CD4-positive, alpha-beta T cell (primary cell): ENCODE results near the gene LAG3. TPM values are rescaled to one million over a fixed set of nuclear protein-coding genes. Genes with fewer than 3 reads are reported as not detected.
A peak's percentile ranks its signal among the peaks of the same experiment; 100 is the strongest.

Experiments used
- ATAC-seq: fragments of 200-7000 bp; cut with Tn5 transposase; one replicate; pipeline ENCODE4 v1.10.0; 2022; ENCODE audit warnings: mild to moderate bottlenecking; ENCODE audit not compliant: poor library complexity
- CTCF ChIA-PET: fragments of 350-600 bp; sonication (Branson Sonifier 250); formaldehyde crosslinking; loops from one replicate; lab custom pipeline; 2021; ENCODE audit warnings: antibody characterized with exemption, inconsistent platforms; lab: Charles Lee
- POLR2A ChIA-PET: fragments of 350-600 bp; sonication (Branson Sonifier 250); formaldehyde crosslinking; loops from one replicate; lab custom pipeline; 2021; ENCODE audit warnings: antibody characterized with exemption, inconsistent platforms; lab: Charles Lee
- DNase-seq, 14 experiments: peaks; one replicate each; pipeline ENCODE4 v3.0.0-alpha.2; 2013 to 2020; ENCODE audit warnings: mixed read lengths in 2 of 14
- H3K27ac ChIP-seq, 2 donors: one replicate each; pipeline versions ENCODE4 v1.5.1 to v1.7.0; 2013; ENCODE audit warnings: low read length in 2 of 2, low read depth in 1 of 2, mild to moderate bottlenecking in 1 of 2
- H3K27me3 ChIP-seq, 2 experiments: 1 replicate in 1 of 2; 2 replicates in 1 of 2; pipeline versions ENCODE4 v1.6.1 to v1.7.0; 2013; ENCODE audit warnings: low read length in 2 of 2, control low read depth in 1 of 2, mild to moderate bottlenecking in 1 of 2, moderate library complexity in 1 of 2; ENCODE audit not compliant: insufficient read depth in 2 of 2, control insufficient read depth in 1 of 2
- H3K36me3 ChIP-seq: one replicate; pipeline ENCODE4 v1.6.1; 2013; ENCODE audit warnings: low read length, control low read depth; ENCODE audit not compliant: insufficient read depth
- H3K4me1 ChIP-seq: one replicate; pipeline ENCODE4 v1.6.1; 2013; ENCODE audit warnings: low read length, control low read depth; ENCODE audit not compliant: insufficient read depth
- H3K4me3 ChIP-seq: one replicate; pipeline ENCODE4 v1.5.1; 2013; ENCODE audit warnings: mild to moderate bottlenecking, low read length, moderate library complexity
- H3K9me3 ChIP-seq, 2 experiments: 1 replicate in 1 of 2; 2 replicates in 1 of 2; pipeline versions ENCODE4 v1.6.1 to v1.7.0; 2013; ENCODE audit warnings: low read length in 2 of 2, mild to moderate bottlenecking in 2 of 2, control low read depth in 1 of 2, moderate library complexity in 1 of 2; ENCODE audit not compliant: control insufficient read depth in 1 of 2, insufficient read depth in 1 of 2
- H3K27ac Mint-ChIP-seq: one replicate; pipeline ENCODE4 v1.8.0; 2020; ENCODE audit warnings: mixed read lengths
- H3K27me3 Mint-ChIP-seq: one replicate; pipeline ENCODE4 v1.8.0; 2021; ENCODE audit warnings: mixed read lengths
- H3K36me3 Mint-ChIP-seq: one replicate; pipeline ENCODE4 v1.8.0; 2021; ENCODE audit warnings: low read depth, mixed read lengths
- H3K4me1 Mint-ChIP-seq: one replicate; pipeline ENCODE4 v1.8.0; 2021; ENCODE audit warnings: low read depth, mixed read lengths
- H3K4me3 Mint-ChIP-seq: one replicate; pipeline ENCODE4 v1.8.0; 2020; ENCODE audit warnings: mild to moderate bottlenecking, mixed read lengths
- H3K9me3 Mint-ChIP-seq: one replicate; pipeline ENCODE4 v1.8.0; 2020; ENCODE audit warnings: mixed read lengths
- intact Hi-C, 2 experiments: fragments of 100-400 bp; cut with DNase I in 1 of 2; cut with micrococcal nuclease in 1 of 2; formaldehyde crosslinking; loops; one replicate each; pipeline versions ENCODE4 v1.15.1 to v1.9.0; 2023 to 2025; cut with DNase I, micrococcal nuclease
- total RNA-seq, 174 experiments: library from RNA in 2 of 174; stranded (reverse) in 2 of 174; gene quantifications; one replicate each; pipeline ENCODE4 v1.2.3 and lab custom pipeline; 2021 to 2026
- TF ChIP-seq, protein P1 (sequence below): fragments of 200-600 bp; IDR thresholded peaks from one replicate; pipeline ENCODE4 v1.8.0; 2022; ENCODE audit warnings: antibody characterized with exemption, mild to moderate bottlenecking

Gene LAG3
- total RNA-seq, 2 experiments from 2014 or later, result 0.82 to 1.4 TPM

DNA sequence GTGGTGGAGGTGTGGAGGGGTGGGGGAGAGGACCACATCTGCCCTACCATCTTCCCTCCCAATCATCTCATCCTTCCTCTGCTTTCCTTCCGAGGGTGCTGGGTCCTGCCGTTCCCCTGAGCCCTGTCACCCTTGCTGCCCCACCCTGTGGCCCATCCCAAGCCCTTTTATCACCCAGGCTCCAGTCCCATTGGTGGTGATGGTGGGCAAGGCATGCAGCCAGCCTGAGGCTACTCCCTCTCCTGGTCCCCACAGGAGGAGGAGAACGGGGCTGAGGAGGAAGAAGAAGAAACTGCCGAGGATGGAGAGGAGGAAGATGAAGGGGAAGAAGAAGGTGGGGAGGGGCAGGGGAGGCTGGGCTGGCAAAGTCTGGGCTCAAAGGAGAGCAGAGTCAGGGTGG, 2.7 kb upstream of the LAG3 start:
- no peak overlapping the region for H3K27ac ChIP-seq
- no peaks in the 10 kb centered on the region for H3K9me3 ChIP-seq
- H3K4me1 ChIP-seq, result peaks cover 64% of the 10 kb centered on the region
- TF ChIP-seq, protein P1, sequence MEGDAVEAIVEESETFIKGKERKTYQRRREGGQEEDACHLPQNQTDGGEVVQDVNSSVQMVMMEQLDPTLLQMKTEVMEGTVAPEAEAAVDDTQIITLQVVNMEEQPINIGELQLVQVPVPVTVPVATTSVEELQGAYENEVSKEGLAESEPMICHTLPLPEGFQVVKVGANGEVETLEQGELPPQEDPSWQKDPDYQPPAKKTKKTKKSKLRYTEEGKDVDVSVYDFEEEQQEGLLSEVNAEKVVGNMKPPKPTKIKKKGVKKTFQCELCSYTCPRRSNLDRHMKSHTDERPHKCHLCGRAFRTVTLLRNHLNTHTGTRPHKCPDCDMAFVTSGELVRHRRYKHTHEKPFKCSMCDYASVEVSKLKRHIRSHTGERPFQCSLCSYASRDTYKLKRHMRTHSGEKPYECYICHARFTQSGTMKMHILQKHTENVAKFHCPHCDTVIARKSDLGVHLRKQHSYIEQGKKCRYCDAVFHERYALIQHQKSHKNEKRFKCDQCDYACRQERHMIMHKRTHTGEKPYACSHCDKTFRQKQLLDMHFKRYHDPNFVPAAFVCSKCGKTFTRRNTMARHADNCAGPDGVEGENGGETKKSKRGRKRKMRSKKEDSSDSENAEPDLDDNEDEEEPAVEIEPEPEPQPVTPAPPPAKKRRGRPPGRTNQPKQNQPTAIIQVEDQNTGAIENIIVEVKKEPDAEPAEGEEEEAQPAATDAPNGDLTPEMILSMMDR, result no peak
- H3K36me3 Mint-ChIP-seq, result no peaks in the 10 kb centered on the region
- peaks cover 30 to 43% of the 10 kb centered on the region in 2 experiments for H3K27me3 ChIP-seq
- no peak for DNase-seq
- intact Hi-C loops, result no loop called here
- H3K4me3 Mint-ChIP-seq, result no peak overlapping the region
- ChIA-PET POLR2A (interaction anchor here (1.5 to 1.6 kb wide), 2 partner anchors 16 to 20 kb away, joined by 3 to 6 read pairs; partner anchors contain the start of genes CD4 and MLF2), CTCF (no interaction called here)
- peaks cover 70% of the 10 kb centered on the region for H3K27me3 Mint-ChIP-seq
- peaks cover 64% of the 10 kb centered on the region for H3K4me1 Mint-ChIP-seq
- H3K27ac Mint-ChIP-seq, result no peak overlapping the region
- H3K36me3 ChIP-seq, result no peaks in the 10 kb centered on the region
- no peaks in the 10 kb centered on the region for H3K9me3 Mint-ChIP-seq
- ATAC-seq, result no peak
- H3K4me3 ChIP-seq, result no peak overlapping the region

GRCh38 chr12:6770094-6770493, 2.2 kb upstream of the LAG3 start:
- H3K4me3 Mint-ChIP-seq, result no peak overlapping the region
- peaks cover 27 to 42% of the 10 kb centered on the region in 2 experiments for H3K27me3 ChIP-seq
- H3K36me3 Mint-ChIP-seq, result no peaks in the 10 kb centered on the region
- CTCF ChIA-PET, result no interaction called here
- H3K9me3 ChIP-seq, result no peaks in the 10 kb centered on the region
- intact Hi-C loops, result no loop called here
- TF ChIP-seq, protein P1, result no peak
- peaks cover 70% of the 10 kb centered on the region for H3K27me3 Mint-ChIP-seq
- peaks cover 65% of the 10 kb centered on the region for H3K4me1 Mint-ChIP-seq
- H3K4me3 ChIP-seq, result no peak overlapping the region
- peaks cover 64% of the 10 kb centered on the region for H3K4me1 ChIP-seq
- no peaks in the 10 kb centered on the region for H3K36me3 ChIP-seq
- H3K9me3 Mint-ChIP-seq, result no peaks in the 10 kb centered on the region
- POLR2A ChIA-PET, result interaction anchor here (1.1 to 1.5 kb wide), 2 partner anchors 17 to 19 kb away, joined by 3 to 4 read pairs; partner anchors contain the start of gene CD4
- H3K27ac Mint-ChIP-seq, result no peak overlapping the region
- no peak for DNase-seq
- no peak overlapping the region for H3K27ac ChIP-seq
- ATAC-seq, result no peak

- Histone ChIP-seq H3K36me3 (no peaks in the 10 kb centered on the region), H3K4me3 (no peak overlapping the region), H3K4me1 (peaks cover 65% of the 10 kb centered on the region), H3K27me3 (peaks cover 22 to 39% of the 10 kb centered on the region in 2 experiments), H3K27ac (no peak overlapping the region), H3K9me3 (no peaks in the 10 kb centered on the region)
- peaks cover 65% of the 10 kb centered on the region for H3K27me3 Mint-ChIP-seq
- no peak for ATAC-seq
- peaks cover 65% of the 10 kb centered on the region for H3K4me1 Mint-ChIP-seq
- H3K27ac Mint-ChIP-seq, result no peak overlapping the region
- peak overlapping the region; percentile 25 for H3K4me3 Mint-ChIP-seq
- ChIA-PET POLR2A (interaction anchor here (1.1 to 1.9 kb wide), 3 partner anchors 10 to 19 kb away, joined by 3 to 4 read pairs (median 4); partner anchors contain the start of gene CD4), CTCF (no interaction called here)
- TF ChIP-seq, protein P1, result no peak
- no peak for DNase-seq
- intact Hi-C loops, result no loop called here
- H3K9me3 Mint-ChIP-seq, result no peaks in the 10 kb centered on the region
- no peaks in the 10 kb centered on the region for H3K36me3 Mint-ChIP-seq
Measured at GRCh38 chr12:6770600-6770999, 1.7 kb upstream of the LAG3 start.
